GM19193 (cell line): ENCODE measurements around the gene BUD23.

Experiments used
- POLR2A ChIP-seq: IDR thresholded peaks from 4 replicates; pipeline ENCODE4 v1.6.1; 2011; ENCODE audit not compliant: insufficient read depth, insufficient read length; ENCODE audit errors: extremely low read depth

Gene BUD23, protein sequence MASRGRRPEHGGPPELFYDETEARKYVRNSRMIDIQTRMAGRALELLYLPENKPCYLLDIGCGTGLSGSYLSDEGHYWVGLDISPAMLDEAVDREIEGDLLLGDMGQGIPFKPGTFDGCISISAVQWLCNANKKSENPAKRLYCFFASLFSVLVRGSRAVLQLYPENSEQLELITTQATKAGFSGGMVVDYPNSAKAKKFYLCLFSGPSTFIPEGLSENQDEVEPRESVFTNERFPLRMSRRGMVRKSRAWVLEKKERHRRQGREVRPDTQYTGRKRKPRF

DNA sequence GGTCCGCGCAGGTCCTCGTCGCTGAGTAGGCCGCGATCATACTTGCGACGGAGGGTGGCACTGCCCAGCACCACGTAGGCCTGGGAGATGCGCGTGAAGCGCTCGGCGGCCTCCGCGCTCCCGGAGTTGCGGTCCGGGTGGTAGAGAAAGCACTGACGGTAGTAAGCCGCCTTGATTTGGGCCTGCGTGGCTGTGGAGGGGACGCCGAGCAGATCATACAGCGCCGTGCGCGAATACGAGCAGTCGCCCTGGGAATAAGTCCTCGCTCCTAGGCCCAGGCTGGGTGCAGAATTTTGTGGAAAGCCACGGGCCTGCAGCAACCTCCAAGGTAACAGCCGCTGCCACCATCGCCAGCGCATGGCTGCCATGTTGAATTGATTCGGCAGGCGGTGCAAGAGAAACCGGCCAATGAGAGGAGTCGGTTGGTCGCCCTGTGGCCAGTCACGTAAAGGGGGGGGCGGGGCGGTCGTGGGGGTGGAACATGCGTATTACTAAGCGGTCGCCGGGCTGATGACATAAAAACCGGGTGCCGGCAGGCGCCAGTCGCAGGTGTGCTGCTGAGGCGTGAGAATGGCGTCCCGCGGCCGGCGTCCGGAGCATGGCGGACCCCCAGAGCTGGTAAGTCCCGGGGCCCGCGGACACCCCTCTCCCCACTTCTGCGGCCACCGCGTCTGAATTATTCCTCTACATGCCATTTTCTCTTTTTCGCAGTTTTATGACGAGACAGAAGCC, at the start of gene BUD23, which contains the start of gene DNAJC30:
Gene BUD23 (plus strand): TSS at position 542 of the 732 bp plus-strand sequence. CDS start 29 bp downstream, at position 571.
Gene DNAJC30 (minus strand): TSS at position 398 of the 732 bp plus-strand sequence. CDS start 30 bp downstream, at position 368.
- TF ChIP-seq POLR2A = peak; percentile 92

DNA sequence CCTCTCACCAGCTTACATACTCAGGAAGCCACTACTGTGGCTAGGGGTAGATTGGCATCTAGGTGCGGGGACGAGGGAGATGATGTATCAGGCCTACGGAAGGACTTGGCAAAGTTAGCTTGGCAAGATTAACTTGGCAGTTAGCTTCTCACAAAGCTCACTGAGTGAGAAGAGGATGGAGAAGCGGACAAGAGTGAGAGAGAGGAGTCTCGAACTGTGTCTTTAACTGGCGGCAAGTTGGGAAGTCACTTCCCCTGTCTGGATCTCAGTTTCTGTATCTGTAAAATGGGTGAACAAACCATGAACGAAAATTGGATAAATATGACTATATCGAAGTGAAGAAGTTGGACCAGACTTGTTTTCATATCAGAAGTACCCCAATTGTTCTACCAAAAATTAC, 49.6 kb upstream of the BUD23 start:
- TF ChIP-seq POLR2A = no peak

DNA sequence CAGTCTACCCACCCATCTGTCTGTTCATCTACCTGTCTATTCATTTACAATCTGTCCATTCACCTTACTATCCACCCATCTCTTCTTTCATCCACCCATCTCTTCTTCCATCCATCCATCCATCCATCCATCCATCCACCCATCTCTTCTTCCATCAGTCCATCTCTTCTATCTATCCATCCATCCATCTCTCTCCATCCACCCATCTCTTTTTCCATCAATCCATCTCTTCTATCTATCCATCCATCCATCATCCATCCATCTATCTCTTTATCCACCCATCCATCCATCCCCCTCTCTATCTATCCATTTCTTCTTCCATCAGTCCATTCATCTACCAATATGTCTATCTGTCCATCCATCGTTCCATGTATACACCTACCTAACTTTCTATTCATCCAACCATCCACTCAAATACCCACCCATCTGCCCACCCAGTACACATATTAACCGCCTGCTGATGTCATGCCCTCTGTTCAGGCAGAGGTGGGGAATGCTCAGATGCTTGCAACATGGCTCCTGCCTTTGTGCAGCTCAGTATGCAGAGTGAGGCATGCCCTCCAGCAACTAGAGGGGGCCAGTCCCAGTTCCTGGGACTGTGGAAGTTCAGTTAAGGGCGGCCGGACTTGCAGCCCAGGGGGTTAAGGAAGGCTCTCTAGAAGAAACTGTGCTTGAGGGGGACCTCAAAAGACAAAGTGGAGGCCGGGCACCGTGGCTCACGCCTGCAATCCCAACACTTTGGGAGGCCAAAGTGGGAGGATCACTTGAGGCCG, 47.8 kb upstream of the BUD23 start:
- no peak for TF ChIP-seq POLR2A

DNA sequence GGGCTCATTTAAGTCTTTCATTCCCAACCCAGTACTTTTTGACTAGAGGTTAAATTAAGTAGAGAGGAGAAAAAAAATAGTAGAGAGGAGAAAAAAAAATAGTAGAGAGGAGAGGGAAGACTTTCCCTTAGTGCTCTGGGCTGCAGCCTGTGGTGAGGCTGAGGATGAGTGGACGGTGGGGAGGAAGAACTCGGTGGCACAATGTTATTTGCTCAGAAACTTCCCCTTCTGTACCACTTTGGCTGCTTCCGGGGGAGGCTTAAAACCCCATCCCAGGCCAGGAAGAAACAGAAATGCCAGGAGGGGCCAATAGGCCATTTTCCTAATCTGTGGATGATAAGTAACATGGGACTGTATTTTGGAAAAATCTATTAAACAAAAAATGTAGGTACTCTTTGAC, 44.5 kb upstream of the BUD23 start:
- TF ChIP-seq POLR2A = no peak

DNA sequence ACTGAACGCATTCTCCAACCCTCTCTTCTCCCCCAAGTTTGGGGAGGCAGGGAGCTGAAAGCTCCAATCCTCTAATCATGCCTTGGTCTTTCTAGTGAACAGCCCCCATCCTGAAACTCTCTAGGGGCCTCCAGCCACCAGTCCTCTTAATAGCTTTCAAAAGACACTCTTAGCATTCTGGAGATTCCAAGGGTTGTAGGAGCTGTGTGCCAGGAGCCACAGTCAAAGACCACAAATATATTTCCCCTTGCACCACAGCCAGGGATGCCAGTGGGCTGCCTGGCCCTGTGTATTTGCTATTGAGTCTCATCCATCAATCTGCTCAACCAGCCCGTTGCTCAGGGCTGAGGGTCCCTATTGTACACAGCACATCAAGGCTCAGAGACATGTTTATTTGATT, 40.6 kb upstream of the BUD23 start:
- TF ChIP-seq POLR2A = no peak

DNA sequence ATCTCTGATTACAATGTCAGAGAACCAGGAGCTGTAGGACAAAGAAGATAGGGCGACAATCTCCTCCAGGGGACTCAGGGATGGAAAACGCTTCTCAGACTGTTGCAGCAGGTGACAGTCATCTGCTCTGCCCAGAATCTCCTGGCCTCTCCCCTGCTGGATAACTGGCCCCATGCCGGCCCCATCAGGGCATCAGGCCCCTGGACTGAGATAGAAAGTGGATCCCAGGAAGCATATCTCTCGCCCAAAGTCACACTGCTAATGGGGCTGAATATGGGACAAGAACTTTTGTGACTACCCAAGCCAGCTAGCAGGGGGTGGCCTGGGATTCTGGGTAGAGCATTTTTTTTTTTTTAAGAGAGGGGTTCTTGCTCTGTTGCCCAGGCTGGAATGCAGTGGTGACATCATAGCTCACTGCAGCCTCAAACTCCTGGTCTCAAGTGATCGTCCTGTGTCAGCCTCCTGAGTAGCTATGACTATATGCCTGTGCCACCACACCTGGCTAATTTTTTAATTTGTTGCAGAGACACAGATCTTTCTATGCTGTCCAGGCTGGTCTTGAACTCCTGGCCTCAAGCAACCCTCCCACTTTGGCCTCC, 38.6 kb upstream of the BUD23 start:
- TF ChIP-seq POLR2A = no peak

DNA sequence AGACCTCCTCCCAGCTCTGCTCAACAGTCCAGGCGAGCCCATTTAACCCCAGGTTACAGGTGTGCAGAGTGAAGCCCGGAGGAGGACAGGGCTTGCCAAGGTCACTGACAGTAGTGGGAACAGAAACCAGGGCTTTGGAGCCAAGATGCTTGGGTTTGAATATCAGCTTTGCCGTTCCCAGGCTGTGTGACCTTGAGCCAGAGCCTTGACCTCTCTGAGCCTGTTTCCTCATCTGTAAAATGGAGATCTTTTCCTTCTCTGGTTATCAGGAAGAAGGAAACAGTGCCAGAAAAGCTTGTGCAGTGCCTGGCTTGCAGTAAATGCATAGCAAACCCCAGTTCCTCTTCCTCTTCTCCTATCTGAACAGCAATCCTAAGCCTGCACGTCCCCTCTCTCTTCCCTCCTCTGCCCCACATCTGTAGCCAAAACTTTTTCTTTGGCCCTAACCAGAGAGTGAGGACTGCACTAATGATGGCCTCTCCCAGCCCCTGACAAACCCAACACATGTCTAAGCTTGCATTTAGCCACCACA, 37.7 kb upstream of the BUD23 start:
- TF ChIP-seq POLR2A = no peak

DNA sequence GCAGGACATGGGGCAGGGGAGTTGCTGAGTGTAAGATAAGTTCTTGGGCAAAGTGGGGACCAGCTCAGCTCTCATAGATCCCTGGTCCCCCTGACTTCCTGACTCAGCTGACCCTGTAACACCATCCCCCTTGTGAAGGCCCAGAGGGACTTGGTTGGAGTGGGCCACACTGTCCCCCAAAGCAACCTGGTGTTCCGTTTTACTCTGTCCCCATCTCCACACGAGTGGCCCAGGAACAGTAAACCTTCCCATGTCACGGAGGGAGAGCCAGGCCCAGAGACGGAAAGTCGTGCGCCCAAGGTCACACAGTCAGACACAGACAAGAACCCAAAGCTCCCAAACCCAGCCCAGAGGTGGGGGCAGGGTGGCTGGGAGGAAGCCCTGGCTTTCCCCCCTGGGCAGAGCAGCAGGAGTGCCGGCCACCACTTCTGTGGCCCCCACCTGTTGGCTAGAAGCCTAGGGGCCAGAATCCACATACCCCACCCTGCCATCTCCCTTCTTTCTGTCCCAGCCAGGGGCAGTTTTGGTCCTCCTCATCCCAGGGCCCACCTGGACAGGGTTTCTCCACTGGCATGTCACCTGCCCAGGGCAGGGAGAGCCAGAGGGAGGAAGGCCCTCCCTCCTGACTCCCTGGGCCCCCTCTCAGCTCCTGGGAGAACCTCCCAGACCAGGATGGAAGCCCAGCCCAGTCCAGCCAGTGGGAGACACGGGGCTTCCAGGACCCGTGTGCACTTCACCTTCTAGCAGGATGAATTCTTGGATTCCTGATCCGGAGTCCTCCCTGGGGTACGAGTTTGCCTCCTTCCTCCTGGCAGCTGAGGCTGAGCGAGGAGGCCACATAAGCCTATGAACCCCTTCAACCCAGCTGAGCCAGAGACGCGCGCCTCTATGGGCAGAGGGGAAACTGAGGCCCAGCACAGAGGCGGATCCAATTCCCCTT, 36.3 kb upstream of the BUD23 start:
- no peak for TF ChIP-seq POLR2A

DNA sequence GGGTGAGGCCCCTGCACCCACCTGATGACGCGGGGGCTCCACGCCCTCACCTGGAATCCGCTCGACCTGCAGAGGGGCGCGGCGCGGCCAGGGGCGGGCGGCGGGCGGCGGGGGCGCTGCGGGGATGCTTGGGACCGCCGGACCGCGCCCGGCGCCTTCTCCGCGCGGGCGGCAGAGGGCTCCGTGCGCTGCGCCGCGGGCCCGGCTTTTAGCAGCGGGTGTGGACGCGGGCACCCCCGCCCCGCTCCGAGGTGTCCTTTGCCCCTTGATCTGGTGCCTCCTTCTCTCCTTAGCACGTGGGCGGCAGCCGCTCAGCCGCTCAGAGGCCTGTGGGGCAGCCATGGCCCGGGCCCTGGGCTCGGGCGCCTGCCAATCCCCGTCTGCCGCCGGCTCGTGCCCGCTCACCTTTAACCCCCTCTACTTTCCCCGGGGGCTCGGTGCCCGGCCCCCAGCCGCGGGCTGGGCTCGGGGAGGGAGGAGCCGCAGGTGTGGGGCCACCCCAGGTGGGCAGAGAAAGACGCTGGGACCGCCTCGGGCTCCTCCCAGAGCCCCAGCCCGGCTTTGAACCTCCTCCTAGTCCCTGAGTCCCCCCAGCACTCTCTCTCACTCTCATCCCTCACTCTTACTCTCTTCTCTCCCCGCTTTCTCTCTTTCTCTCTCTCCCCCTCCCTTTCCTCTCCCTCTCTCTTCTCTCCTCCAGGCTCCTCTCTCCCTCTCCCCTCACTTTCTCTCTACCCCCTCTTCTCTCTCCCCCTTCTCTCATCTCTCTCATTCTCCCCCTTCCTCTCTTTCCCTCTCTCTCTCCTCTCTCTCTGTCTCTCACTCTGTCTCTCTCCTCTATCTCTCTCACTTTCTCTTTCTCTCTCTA, 35.4 kb upstream of the BUD23 start:
- no peak for TF ChIP-seq POLR2A

DNA sequence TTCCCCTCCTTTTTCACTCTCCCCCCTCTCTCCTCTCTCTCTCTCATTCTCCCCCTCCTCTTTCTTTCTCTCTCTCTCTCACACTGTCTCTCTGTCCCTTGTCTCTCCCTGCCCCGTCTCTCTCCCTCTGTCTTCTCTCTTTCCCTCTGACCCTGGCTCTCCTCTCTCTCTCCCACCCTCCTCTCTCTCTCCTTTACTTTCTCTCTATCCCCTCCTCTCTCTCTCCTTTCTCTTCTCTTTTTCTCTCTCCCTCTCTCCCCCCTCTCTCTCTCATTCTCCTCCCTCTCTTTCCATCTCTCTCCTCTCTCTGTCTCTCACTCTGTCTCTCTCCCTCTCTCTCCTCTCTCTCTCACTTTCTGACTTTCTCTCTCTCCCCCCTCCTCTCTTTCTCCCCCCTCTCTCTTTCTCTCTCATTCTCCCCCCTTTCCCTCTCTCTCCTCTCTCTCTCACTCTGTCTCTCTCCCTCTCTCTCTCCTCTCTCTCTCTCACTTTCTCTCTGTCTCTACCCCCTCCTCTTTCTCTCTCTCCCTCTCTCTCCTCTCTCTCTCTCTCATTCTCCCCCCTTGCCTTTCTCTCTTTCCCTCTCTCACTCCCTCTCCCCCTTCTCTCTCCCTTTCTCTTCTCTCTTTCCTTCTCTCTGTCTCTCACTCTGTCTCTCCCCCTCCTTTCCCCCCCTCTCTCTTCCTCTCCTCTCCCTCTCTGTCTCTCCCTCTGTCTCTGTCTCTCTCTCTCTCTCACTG, 34.6 kb upstream of the BUD23 start:
- TF ChIP-seq POLR2A = no peak

DNA sequence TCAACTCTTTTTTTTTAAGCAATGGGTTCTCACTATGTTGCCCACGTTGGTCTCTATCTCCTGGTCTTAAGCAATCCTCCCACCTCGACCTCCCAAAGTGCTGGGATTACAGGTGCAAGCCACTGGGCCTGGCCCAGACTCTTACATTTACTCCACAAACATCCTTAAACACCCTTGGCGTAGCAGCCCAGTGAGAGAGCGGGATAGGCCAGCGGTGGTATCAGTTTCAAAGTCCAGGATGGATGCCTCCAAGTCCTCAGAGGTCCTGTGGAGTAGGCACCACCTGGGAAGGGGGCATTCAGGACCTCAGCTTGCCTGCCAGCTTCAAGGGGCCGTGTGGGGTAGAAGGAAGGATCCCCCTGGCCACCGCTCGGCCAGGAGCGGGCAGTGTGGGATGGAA, 33.8 kb upstream of the BUD23 start:
- TF ChIP-seq POLR2A = no peak

DNA sequence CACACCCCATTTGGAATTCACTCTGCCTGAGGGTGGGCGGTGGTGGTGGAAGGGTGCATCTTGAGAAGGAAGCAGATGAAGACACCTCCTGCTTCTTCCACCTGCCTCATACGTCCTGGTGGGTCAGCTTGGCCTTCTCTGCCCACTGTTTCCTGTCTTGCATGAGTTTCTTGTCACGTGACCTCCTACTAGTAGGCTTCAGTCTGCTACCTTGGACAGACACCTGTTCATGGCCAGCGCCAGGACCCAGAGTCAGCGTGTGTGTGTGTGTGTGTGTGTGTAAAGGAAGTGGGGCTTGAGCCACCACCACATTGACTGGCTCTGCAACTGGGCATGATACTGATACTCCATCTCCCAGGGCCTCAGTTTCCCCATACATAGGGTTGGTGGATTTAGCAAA, 32.9 kb upstream of the BUD23 start:
- TF ChIP-seq POLR2A = no peak

DNA sequence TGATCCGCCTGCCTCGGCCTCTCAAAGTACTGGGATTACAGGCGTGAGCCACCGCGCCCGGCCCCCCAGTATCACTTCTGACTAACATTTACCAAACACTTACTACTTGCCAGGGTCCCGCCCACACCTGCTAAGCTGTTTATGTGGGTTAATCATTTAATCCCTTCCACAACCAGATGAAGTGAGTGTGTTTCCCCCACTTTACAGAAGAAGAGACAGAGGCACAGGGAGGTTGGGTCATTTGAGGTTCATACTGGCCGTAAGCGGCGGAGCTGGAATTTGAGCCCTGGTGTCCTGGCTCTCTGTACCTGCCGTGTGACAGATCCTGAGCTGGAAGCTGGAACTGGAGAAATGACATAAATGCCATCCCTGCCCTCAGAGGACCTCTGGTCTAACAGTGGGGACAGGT, 30.9 kb upstream of the BUD23 start:
- no peak for TF ChIP-seq POLR2A

DNA sequence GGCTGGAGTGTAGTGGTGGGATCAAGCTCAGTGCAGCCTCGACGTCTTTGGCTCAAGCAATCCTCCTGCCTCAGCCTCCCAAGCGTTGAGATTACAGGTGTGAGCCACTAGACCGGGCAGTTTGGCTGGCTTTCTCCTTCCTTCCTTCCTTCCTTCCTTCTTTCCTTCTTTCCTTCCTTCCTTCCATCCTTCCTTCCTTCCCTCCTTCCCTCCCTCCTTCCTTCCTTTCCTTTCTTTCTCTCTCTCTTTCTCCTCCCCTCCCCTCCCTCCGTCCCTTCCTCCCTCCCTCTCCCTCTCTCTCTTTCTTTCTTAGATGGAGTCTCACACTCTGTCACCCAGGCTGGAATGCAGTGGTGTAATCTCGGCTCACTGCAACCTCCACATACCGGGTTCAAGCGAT, 23.4 kb upstream of the BUD23 start:
- TF ChIP-seq POLR2A = no peak
